A673 (cell line): ENCODE measurements around the gene ITM2B. TPM values are rescaled to one million over a fixed set of nuclear protein-coding genes. Genes with fewer than 3 reads are reported as not detected.
"Not testable (repeated sequence)": the region's sequence is repeated elsewhere in the genome, so short reads cannot be mapped to it uniquely, and the experiment has no call there.

ENCODE experiments used
- BruUV-seq: library from RNA; stranded (reverse); fragments of 400-500 nt; replicated peaks from 2 replicates; lab custom pipeline; 2021; lab: Mats Ljungman, UMichigan
- CTCF ChIA-PET: fragments of 300-600 bp; sonication (Branson Sonifier 250); formaldehyde crosslinking; loops from one replicate; lab custom pipeline; 2022; ENCODE audit warnings: antibody characterized with exemption; lab: Charles Lee
- POLR2A ChIA-PET: fragments of 300-600 bp; sonication (Branson Sonifier 250); formaldehyde crosslinking; loops from one replicate; lab custom pipeline; 2022; ENCODE audit warnings: antibody characterized with exemption; ENCODE audit not compliant: low non-redundant PET; lab: Charles Lee
- DNase-seq: peaks from one replicate; pipeline ENCODE4 v3.0.0-alpha.2; 2015; ENCODE audit warnings: low spot score
- H3K27ac ChIP-seq: fragments of 200-600 bp; sonication (generic); 2 replicates; pipeline ENCODE4 v1.5.1; 2016; ENCODE audit warnings: mixed run types, low read depth, mild to moderate bottlenecking, mixed read lengths, antibody characterized with exemption, low read length; ENCODE audit not compliant: poor library complexity, severe bottlenecking
- H3K27me3 ChIP-seq: fragments of 200-600 bp; sonication (generic); replicated peaks from 2 replicates; pipeline ENCODE4 v1.6.1; 2017; ENCODE audit warnings: mixed run types, low read depth, mild to moderate bottlenecking, mixed read lengths, antibody characterized with exemption, low read length; ENCODE audit not compliant: insufficient read depth, poor library complexity
- H3K36me3 ChIP-seq: fragments of 200-600 bp; sonication (generic); 2 replicates; pipeline ENCODE4 v1.6.1; 2016; ENCODE audit warnings: mixed run types, mild to moderate bottlenecking, mixed read lengths, antibody characterized with exemption, low read length; ENCODE audit not compliant: insufficient read depth, poor library complexity, severe bottlenecking
- H3K4me1 ChIP-seq: fragments of 200-600 bp; sonication (generic); 2 replicates; pipeline ENCODE4 v1.6.1; 2017; ENCODE audit warnings: mixed run types, mild to moderate bottlenecking, mixed read lengths, antibody characterized with exemption, low read length; ENCODE audit not compliant: insufficient read depth, poor library complexity, severe bottlenecking
- H3K4me3 ChIP-seq: fragments of 200-600 bp; sonication (generic); 2 replicates; pipeline ENCODE4 v1.5.1; 2016; ENCODE audit warnings: low read depth, mixed run types, mild to moderate bottlenecking, mixed read lengths, low read length; ENCODE audit not compliant: poor library complexity, severe bottlenecking
- H3K9me3 ChIP-seq: fragments of 200-600 bp; sonication (generic); 2 replicates; pipeline ENCODE4 v1.6.1; 2016; ENCODE audit warnings: mixed run types, low read depth, mild to moderate bottlenecking, mixed read lengths, antibody characterized with exemption, low read length; ENCODE audit not compliant: poor library complexity, severe bottlenecking
- EZH2 ChIP-seq: fragments of 200-600 bp; sonication (generic); IDR thresholded peaks from 2 replicates; pipeline ENCODE4 v1.6.1; 2017; ENCODE audit warnings: borderline replicate concordance, low read depth, mild to moderate bottlenecking, mixed read lengths, antibody characterized with exemption, low read length; ENCODE audit not compliant: poor library complexity, severe bottlenecking
- intact Hi-C: fragments of 100-400 bp; cut with micrococcal nuclease; formaldehyde crosslinking; loops from one replicate; pipeline ENCODE4 v1.10.0; 2022; ENCODE audit not compliant: unreplicated experiment
- total RNA-seq: library from RNA; stranded (reverse); gene quantifications from 2 replicates; pipeline ENCODE4 v1.2.3, GENCODE V29; 2021
- TF ChIP-seq, protein P1 (sequence below): fragments of 300-800, 200-600 bp; sonication (generic); conservative IDR thresholded peaks from 2 replicates; pipeline ENCODE4 v1.5.1; 2017; ENCODE audit warnings: low read depth, mild to moderate bottlenecking, antibody characterized with exemption, low read length, moderate library complexity, mixed read lengths

The ITM2B gene
- total RNA-seq, 1 experiment from 2014 or later, result 190 TPM

DNA sequence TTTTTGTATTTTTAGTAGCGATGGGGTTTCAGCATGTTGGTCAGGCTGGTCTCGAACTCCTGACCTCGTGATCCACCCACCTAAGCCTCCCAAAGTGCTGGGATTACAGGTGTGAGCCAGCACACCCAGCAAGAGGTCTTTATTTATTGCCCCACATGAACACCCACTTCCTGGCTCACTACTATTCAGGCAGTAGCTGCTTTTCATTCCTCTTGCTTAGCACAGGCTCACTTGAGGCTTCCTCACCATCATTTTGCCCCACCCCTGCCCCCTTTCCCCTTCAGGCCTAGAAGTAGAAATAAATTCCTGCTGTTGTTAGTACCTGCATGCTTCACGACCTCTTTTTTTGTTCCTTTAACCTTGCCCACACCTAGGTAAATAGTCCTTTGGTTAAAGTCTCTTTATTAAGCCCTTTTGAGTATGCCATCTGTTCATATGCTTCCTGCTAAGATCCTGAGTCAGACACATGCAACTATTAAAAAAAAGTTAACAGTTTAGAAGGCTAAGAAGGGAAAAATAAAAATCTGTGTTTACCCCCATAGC is 33.5 kb upstream of the ITM2B start:
- intact Hi-C loops, result no loop called here
- no peaks in the 10 kb centered on the region for H3K9me3 ChIP-seq
- CTCF ChIA-PET, result interaction anchor here (0.6 kb wide), 1 partner anchor 380 kb away, joined by 5 read pairs; no protein-coding TSS in a partner anchor
- no TSS peak for BruUV-seq
- TF ChIP-seq EZH2, result no peak
- TF ChIP-seq, protein P1, sequence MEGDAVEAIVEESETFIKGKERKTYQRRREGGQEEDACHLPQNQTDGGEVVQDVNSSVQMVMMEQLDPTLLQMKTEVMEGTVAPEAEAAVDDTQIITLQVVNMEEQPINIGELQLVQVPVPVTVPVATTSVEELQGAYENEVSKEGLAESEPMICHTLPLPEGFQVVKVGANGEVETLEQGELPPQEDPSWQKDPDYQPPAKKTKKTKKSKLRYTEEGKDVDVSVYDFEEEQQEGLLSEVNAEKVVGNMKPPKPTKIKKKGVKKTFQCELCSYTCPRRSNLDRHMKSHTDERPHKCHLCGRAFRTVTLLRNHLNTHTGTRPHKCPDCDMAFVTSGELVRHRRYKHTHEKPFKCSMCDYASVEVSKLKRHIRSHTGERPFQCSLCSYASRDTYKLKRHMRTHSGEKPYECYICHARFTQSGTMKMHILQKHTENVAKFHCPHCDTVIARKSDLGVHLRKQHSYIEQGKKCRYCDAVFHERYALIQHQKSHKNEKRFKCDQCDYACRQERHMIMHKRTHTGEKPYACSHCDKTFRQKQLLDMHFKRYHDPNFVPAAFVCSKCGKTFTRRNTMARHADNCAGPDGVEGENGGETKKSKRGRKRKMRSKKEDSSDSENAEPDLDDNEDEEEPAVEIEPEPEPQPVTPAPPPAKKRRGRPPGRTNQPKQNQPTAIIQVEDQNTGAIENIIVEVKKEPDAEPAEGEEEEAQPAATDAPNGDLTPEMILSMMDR, result no peak
- POLR2A ChIA-PET, result no interaction called here
- H3K27me3 ChIP-seq, result no peaks in the 10 kb centered on the region
- H3K27ac ChIP-seq, result no peak overlapping the region
- no peaks in the 10 kb centered on the region for H3K4me1 ChIP-seq
- H3K4me3 ChIP-seq, result no peak overlapping the region
- no peaks in the 10 kb centered on the region for H3K36me3 ChIP-seq
- no peak for DNase-seq

DNA sequence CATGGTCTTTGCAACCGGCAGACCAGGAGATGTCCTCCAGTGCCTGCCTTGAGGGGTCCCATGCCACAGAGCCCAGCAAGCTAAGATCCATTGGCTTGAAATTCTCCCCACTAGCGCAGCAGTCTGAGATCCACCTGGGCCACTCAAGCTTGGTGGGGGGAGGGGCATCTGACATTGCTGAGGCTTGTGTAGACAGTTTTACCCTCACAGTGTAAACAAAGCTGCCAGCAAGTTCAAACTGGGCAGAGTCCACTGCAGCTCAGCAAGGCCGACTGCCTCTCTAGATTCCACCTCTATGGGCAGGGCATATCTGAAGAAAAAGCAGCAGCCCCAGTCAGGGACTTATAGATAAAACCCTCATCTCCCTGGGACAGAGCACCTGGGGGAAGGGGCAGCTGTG is 32.0 kb upstream of the ITM2B start:
- BruUV-seq, result no TSS peak
- H3K9me3 ChIP-seq, result no peaks in the 10 kb centered on the region
- no peak overlapping the region for H3K27ac ChIP-seq
- CTCF ChIA-PET, result no interaction called here
- DNase-seq, result no peak
- H3K36me3 ChIP-seq, result no peaks in the 10 kb centered on the region
- TF ChIP-seq EZH2, result no peak
- TF ChIP-seq, protein P1, result no peak
- intact Hi-C loops, result no loop called here
- POLR2A ChIA-PET, result no interaction called here
- no peak overlapping the region for H3K4me3 ChIP-seq
- H3K4me1 ChIP-seq, result no peaks in the 10 kb centered on the region
- no peaks in the 10 kb centered on the region for H3K27me3 ChIP-seq

DNA sequence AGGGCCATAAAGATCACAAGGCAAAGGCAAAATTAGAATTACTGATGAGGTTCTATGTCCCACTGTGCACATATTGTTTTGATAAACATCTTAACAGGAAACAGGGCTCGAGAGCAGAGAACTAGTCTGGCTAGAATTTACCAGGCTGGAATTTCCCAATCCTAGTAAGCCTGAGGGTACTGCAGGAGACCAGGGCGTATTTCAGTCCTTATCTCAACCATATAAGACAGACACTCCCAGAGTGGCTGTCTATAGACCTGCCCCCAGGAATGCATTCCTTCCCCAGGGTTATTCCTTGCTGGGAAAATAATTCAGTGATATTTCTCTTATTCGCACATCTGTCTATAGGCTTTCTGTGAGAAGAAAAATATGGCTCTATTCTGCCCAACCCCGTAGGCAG is 25.8 kb upstream of the ITM2B start:
- H3K27ac ChIP-seq, H3K4me3 ChIP-seq, H3K27me3 ChIP-seq, H3K36me3 ChIP-seq, DNase-seq, H3K4me1 ChIP-seq, H3K9me3 ChIP-seq, intact Hi-C loops, POLR2A ChIA-PET, CTCF ChIA-PET, BruUV-seq: not testable (repeated sequence)

DNA sequence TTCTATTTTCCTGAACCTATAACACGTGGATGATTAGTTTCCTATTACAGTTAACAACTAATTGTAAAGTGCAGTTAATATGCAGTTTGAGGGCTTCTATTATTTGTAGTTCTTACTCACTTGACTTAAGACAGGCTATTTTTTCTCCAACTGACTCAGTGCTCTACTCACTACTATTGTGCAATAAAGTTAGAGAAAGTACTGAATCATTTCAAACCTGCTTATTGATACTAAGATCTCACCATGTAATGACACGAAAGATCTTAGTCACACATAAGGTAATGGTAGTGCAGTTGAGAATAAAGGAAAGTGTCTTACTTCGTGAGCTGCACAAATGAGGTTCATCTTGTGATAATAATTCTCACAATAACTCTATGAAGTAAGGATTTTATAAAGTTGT is 22.8 kb upstream of the ITM2B start:
- Histone ChIP-seq H3K4me1 (no peaks in the 10 kb centered on the region), H3K27ac (no peak overlapping the region), H3K4me3 (no peak overlapping the region), H3K9me3 (no peaks in the 10 kb centered on the region), H3K27me3 (no peaks in the 10 kb centered on the region), H3K36me3 (no peaks in the 10 kb centered on the region)
- no TSS peak for BruUV-seq
- ChIA-PET CTCF (no interaction called here), POLR2A (no interaction called here)
- TF ChIP-seq, protein P1, result no peak
- DNase-seq, result no peak
- intact Hi-C loops, result no loop called here
